NCI-H1436 treated with DMSO at 0.1 percent for 48 hours (cell line): Measurements from ENCODE around the gene PPP1R7.

Source experiments
- DNase-seq: peaks from one replicate; lab custom pipeline; 2025; lab: John Stamatoyannopoulos, UW

The PPP1R7 gene

GRCh38 chr2:241214766-241215165 is 64.5 kb downstream of the PPP1R7 start:
- no peak for DNase-seq

- DNase-seq, result no peak
Measured at GRCh38 chr2:241215421-241215820, 65.2 kb downstream of the PPP1R7 start.

DNA sequence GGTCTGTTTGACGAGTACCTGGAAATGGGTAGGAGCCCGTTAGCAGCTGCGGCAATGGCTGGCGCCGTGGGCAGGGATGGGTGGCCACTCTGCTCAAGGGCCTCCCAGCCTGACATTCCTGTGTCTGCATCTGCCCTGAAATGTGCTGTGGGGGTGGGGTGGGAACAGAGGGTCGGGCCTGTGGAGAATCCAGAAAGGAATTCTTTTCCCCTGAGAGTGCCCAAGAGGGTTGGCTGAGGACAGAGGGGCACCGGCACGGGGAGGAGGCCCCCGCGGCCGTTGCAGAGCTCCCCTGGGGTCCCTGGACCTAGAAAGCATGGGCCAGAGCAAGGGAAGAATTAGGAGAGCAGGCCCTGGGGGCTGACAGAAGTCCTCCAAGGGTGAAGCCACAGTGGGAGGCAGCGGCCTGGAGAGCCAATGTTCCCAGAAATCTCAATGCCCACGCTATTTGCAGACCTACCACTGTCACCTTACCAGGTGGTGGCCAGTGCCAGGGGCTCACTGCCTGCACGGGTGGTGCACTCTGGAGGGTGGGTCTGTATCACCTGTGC is 66.0 kb downstream of the PPP1R7 start:
- no peak for DNase-seq

GRCh38 chr2:241217320-241218031 is 67.2 kb downstream of the PPP1R7 start:
- DNase-seq, result no peak

DNA sequence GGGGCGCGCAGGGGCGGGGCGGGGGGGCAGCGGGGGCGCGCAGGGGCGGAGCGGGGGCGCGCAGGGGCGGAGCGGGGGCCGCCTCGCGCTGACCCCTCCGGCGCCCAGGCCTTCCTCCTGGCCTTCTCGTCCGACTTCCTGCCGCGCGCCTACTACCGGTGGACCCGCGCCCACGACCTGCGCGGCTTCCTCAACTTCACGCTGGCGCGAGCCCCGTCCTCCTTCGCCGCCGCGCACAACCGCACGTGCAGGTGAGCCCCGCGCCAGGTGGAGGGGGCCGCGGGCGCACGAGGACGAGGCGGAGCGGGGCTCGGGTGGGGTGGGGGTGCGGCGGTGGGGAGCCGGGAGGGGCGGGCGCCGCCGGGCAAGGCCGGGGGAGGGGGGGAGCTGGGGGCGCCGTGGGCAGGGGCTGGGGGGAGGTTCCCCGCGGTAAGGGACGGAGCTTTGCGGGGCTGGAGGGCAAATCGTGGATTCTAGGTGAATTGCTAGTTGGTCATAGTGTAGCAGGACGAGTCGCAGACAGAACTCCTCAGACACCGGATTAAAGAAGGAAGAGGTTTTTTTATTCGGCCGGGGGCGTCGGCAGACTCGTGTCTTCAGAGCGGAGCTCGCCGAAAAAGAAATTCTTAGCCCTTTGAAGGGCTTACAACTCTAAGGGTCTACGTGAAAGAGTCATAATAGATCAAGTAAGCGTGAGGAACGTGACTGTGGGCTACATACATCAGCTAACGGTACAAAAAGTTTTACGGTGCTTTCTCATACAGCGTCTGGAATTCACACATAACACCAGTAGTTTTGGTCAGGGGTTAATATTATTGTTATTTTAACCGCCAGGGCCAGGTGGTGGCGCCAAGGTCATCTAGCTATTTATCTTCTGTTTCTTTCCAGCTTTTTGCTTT is 68.1 kb downstream of the PPP1R7 start:
- no peak for DNase-seq

- DNase-seq, result no peak
Measured at GRCh38 chr2:241219030-241219382, 68.7 kb downstream of the PPP1R7 start.

DNA sequence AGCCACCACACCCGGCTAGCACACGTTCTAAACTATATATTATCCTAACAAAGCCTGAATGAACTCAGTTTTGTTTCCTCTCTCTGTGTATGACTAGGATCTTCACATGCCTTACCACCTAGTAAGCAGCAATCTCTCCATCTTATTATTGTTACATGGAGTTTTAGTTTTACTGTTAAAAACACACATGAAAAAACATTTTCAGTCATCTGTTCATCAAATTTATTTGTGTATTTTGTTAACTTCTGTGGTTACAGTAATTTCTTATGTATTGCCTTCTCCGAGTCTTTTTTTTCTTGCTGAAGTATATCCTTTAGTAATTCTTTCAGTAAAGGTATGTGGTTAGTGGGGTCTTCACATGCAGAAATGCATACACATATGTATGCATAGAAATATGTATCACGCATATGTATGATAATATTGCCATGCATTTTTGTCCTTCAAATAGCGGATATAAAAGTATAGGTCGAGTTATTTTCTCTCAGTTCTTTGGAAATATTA is 69.6 kb downstream of the PPP1R7 start:
- DNase-seq, result no peak

DNA sequence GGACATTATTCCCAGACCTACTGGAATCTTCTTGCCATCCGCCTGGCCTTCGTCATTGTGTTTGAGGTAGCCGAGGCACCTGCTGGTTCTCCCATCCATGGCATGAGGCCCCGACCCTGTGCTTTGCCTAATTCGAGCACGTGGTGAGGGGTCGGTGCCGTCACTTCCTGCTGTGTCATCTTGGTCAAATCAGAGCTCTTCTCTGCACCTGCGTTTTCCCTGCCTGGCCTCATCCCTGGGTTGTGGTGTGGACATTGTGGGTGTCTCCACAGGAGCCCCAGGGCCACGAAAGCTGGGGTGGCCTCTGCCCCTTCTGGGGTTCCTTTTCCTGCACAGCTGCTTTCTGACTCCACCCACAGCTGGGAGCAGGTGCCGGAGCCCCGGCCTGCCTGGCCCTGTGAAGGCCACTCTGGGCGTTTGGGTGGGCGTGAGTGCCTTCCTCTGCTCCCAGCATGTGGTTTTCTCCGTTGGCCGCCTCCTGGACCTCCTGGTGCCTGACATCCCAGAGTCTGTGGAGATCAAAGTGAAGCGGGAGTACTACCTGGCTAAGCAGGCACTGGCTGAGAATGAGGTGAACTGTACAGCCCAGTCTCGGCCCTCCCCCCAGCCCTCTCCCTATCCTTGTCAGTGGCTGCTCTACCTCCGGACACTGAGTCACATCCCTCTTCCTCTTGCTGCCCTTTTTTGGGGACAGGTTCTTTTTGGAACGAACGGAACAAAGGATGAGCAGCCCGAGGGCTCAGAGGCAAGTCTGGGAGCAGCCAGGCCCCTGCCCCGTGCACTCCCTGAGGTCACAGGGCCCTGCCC is 73.1 kb downstream of the PPP1R7 start:
- no peak for DNase-seq

DNA sequence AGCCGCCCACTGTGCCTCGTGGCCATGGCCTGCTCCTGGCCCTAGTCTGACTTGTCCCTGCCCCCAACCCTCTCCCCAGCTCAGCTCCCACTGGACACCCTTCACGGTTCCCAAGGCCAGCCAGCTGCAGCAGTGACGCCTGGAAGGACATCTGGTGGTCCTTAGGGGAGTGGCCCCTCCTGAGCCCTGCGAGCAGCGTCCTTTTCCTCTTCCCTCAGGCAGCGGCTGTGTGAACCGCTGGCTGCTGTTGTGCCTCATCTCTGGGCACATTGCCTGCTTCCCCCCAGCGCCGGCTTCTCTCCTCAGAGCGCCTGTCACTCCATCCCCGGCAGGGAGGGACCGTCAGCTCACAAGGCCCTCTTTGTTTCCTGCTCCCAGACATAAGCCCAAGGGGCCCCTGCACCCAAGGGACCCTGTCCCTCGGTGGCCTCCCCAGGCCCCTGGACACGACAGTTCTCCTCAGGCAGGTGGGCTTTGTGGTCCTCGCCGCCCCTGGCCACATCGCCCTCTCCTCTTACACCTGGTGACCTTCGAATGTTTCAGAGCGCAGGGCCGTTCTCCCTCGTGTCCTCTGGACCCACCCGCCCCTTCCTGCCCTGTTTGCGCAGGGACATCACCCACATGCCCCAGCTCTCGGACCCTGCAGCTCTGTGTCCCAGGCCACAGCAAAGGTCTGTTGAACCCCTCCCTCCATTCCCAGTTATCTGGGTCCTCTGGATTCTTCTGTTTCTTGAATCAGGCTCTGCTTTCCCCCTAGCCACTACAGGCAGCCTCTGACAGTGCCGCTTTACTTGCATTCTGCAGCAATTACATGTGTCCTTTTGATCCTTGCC is 74.0 kb downstream of the PPP1R7 start:
- no peak for DNase-seq

DNA sequence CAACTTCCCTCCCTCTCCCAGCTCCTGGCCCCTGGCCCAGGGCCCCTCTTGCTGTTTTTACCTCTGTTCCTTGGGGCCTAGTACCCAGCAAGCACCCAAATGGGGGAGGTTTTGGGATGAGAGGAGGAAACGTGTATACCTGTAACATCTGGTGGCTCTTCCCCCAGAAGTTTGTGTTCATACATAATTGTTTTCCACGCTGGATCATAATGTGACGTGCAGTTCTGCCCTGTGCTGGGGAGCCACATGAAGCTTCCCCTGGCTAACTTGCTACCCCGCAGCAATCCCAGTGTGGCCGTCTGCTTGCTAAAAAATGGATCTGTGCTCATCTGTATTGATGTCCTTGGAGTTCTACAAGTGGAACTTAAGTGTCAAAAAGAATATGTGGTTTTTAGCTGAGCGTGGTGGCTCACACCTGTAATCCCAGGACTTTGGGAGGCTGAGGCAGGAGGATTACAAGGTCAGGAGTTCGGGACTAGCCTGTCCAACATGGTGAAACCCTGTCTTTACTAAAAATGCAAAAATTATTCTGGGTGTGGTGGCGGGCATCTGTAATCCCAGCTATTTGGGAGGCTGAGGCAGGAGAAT is 74.7 kb downstream of the PPP1R7 start:
- no peak for DNase-seq

- DNase-seq, result no peak
Measured at GRCh38 chr2:241225545-241225944, 75.3 kb downstream of the PPP1R7 start.

GRCh38 chr2:241225983-241226382 is 75.7 kb downstream of the PPP1R7 start:
- DNase-seq, result no peak

GRCh38 chr2:241226723-241227572 is 76.7 kb downstream of the PPP1R7 start:
- DNase-seq, result no peak

DNA sequence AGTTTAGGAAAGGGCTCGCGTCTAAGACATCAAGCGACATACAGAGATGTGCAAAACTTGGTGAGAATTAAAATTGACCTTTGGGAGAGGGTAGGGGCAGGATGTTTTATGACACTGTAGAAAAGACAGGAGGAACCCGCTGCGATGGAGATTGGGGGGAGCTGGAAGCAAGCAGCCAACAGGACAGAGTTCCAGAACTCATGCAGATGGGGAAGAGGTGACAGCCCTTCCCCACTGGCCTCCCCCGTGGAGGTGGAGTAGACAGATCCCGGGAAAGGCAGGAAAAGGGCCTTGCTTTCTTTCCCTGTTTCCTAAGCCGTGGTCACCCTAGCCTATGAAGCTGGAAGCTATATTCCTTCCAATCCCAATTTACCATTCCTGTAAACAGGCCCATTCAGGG is 77.3 kb downstream of the PPP1R7 start:
- DNase-seq, result no peak

GRCh38 chr2:241228081-241228859 is 78.0 kb downstream of the PPP1R7 start:
- no peak for DNase-seq

DNA sequence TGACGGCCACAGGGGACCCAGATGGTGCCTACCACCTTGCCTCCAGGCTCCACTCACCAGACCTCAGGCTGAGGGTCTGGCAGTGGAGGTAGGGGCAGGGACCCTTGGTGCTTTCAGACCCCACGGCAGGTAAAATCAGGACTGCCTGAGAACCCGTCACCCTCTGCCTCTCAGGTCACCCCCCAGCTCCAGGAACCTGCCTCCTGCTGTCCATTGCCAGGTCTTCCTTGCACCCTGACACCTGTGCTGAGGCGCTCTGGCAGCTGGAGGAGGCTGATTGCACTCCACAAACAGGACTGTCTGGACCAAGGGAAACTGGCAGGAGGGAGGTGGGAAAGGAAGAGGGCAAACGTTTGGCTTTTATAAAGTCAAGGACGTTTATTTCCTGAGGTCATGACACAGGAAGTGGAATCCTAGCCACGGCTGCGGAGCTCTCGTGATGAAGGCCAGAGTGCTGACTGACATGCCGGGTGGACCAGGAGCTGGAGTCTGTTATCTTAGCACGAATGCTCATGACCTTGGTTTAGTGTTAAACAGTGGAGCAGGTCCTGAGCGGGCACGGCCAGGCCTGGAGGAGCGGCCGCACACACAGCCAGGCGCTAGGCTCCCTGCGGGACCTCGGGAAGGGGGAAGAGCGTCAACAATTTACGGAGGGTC is 78.7 kb downstream of the PPP1R7 start:
- no peak for DNase-seq

DNA sequence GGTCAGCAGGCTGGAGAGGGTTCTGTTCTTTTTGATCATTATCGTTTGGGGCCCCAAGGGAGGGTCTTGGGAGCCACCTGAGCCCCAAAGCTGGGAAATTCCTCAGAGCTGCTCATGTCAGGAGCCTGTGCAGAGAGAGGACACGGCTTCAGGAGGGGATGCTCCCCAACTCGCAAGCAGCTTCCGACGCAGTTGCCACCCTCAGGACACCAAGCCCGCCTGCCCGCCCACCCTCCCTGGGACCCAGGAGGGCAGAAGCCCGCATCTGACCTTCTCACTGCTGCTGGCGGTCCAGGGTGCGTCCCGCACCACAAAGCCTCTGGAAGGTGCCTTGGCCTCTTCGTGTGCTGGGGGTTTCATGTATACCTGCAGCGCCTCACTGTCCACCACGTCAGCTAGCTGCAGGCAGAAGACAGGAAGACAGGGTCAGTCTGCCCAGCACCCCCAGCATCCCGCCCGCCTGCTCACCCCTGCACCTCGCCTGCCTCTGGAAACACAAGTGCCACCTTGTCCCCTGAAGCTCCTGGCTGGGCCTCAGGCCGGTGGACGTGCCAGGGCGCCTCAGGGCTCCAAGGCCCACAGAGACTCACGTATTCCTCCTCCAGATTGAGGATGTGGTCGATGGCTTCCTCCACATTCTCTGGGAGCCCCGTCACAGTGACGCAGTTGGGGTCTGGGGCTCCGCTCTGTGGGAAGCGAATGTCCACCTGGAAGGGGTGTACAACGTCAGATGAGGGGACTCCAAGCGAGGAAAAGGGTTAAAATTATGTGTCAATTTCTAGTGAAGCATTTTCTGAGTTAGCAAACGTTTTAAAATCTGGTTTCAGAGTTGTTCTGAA is 79.5 kb downstream of the PPP1R7 start:
- DNase-seq, result no peak

DNA sequence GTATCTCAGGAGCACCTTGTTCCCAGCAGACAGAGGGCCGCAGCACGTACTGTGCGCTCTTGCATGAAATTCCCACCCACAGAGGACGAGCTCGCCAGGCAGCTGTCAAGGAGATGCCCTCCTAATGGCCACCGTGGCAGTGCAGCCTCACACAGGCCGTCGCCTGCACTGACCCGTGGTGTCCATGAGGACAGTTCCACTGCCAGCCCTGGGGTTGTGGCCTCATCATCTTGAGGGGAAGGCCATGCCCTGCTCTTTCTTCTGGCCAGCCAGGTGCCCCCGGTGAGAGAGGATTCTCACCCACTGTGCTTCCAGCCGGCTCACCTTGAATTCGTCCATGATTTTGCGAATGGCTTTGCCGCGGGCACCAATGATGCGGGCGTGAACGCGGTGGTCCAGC is 80.2 kb downstream of the PPP1R7 start:
- no peak for DNase-seq
